SK-N-SH treated with all-trans-retinoic acid at 6 μM for 48 hours (cell line): ENCODE measurements around the gene B3GLCT.

Experiments used
- ARNTL ChIP-seq: fragments of 450-650 bp; formaldehyde crosslinking; IDR thresholded peaks from 2 replicates; pipeline ENCODE4 v1.5.0; 2020; ENCODE audit warnings: low read depth, mild to moderate bottlenecking, moderate library complexity, borderline replicate concordance
- CSDC2 ChIP-seq: fragments of 250-450 bp; sonication (Bioruptor Pico); IDR thresholded peaks from 2 replicates; pipeline ENCODE4 v1.5.0; 2020; ENCODE audit warnings: mild to moderate bottlenecking, moderate library complexity
- GLIS3 ChIP-seq: fragments of 250-450 bp; sonication (Bioruptor Pico); IDR thresholded peaks from 2 replicates; pipeline ENCODE4 v1.5.0; 2020; ENCODE audit warnings: mild to moderate bottlenecking, moderate library complexity
- ISL1 ChIP-seq: fragments of 250-450 bp; sonication (Bioruptor Pico); IDR thresholded peaks from 2 replicates; pipeline ENCODE4 v2.1.2; 2022; ENCODE audit warnings: mild to moderate bottlenecking, moderate library complexity
- TCF4 ChIP-seq: fragments of 250-450 bp; sonication (Bioruptor Pico); IDR thresholded peaks from 2 replicates; pipeline ENCODE4 v1.8.0; 2021; ENCODE audit warnings: mild to moderate bottlenecking, moderate library complexity, borderline replicate concordance
- ZFP3 ChIP-seq: fragments of 250-450 bp; sonication (Bioruptor Pico); IDR thresholded peaks from 2 replicates; pipeline ENCODE4 v1.5.0; 2020; ENCODE audit warnings: mild to moderate bottlenecking, moderate library complexity
- TF ChIP-seq, protein P1 (sequence below): fragments of 250-450 bp; sonication (Bioruptor Pico); IDR thresholded peaks from 2 replicates; pipeline ENCODE4 v1.5.1; 2020; ENCODE audit warnings: low read depth, mild to moderate bottlenecking, moderate library complexity
- TF ChIP-seq, protein P2 (sequence below): fragments of 250-450 bp; sonication (Bioruptor Pico); IDR thresholded peaks from 2 replicates; pipeline ENCODE4 v1.8.0; 2020; ENCODE audit warnings: mild to moderate bottlenecking, moderate library complexity, borderline replicate concordance

DNA sequence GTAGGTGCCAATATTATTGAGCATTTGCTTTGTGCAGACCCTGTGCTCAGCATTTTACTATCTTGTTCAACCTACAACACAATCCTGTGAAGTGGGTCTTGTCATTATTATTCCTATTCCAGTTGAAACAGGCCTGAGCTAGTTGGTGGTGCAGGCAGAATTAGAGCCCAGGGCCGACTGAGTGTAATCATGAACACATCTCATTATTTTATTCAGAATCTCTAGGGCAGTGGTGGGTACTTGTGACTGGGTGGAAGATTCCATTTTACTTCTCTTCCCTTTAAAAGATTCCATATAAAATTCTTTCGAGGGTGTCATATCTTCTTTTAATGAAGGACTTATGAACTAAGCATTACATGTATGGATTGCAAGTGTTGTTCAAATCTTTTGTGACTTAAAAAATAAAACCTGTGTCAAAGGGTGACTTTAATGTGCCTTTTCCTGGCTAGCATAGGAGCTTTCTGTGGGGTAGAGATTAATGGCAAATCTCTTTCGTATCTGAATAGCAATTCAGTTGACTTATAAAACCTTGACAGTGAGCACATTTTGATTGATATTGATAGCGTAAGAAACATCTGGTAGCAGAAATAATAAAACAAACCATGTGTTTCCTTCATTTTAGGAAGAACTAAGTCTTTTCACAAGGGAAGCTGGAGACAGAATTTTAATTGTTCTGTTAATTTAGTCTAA is 20.3 kb downstream of the B3GLCT start:
- no peak for TF ChIP-seq CSDC2 (CRISPR knock-in tag)
- TF ChIP-seq, protein P1, sequence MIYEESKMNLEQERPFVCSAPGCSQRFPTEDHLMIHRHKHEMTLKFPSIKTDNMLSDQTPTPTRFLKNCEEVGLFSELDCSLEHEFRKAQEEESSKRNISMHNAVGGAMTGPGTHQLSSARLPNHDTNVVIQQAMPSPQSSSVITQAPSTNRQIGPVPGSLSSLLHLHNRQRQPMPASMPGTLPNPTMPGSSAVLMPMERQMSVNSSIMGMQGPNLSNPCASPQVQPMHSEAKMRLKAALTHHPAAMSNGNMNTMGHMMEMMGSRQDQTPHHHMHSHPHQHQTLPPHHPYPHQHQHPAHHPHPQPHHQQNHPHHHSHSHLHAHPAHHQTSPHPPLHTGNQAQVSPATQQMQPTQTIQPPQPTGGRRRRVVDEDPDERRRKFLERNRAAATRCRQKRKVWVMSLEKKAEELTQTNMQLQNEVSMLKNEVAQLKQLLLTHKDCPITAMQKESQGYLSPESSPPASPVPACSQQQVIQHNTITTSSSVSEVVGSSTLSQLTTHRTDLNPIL (CRISPR knock-in tag), result no peak
- no peak for TF ChIP-seq GLIS3 (CRISPR knock-in tag)
- TF ChIP-seq TCF4 (CRISPR knock-in tag), result no peak
- TF ChIP-seq, protein P2, sequence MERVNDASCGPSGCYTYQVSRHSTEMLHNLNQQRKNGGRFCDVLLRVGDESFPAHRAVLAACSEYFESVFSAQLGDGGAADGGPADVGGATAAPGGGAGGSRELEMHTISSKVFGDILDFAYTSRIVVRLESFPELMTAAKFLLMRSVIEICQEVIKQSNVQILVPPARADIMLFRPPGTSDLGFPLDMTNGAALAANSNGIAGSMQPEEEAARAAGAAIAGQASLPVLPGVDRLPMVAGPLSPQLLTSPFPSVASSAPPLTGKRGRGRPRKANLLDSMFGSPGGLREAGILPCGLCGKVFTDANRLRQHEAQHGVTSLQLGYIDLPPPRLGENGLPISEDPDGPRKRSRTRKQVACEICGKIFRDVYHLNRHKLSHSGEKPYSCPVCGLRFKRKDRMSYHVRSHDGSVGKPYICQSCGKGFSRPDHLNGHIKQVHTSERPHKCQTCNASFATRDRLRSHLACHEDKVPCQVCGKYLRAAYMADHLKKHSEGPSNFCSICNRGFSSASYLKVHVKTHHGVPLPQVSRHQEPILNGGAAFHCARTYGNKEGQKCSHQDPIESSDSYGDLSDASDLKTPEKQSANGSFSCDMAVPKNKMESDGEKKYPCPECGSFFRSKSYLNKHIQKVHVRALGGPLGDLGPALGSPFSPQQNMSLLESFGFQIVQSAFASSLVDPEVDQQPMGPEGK (CRISPR knock-in tag), result no peak
- TF ChIP-seq ARNTL (CRISPR knock-in tag), result no peak
- TF ChIP-seq ISL1 (CRISPR knock-in tag), result no peak
- no peak for TF ChIP-seq ZFP3
